Measurements from ENCODE around the gene NBAS.

NBAS gene

DNA sequence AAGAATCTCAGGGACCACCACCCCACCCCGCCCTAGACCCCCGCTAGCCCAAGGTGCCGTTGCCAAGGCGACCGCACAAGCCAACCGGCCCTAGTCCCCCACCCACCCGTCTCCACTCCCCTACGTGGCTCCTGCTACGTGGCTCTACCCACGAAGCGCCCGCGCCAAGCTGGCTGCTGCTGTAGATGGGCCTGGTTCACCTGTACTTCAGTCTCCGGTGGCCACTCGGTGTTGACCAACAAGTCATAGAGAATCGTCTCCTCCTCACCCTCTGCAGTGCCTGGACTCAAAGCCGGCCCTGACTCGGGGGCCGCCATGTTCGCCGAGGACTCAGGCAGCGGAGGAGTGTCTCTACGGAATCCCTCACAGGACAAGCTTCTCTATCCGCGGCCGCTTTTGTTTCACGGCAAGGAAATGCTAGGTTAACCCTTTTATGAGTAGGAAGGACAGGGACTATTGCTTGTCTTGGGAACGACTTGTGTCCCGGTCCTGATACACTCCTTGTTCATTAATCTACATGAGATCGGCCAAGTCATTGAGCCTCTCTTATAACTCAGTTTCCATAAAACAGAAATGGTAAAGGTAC, at the start of gene NBAS:
TSS of gene NBAS (minus strand) at position 347 of the 586 bp plus-strand sequence. CDS start at position 317, 30 bp downstream.
- peak; percentile 80 for DNase-seq (ENCODE audit: low spot score)

GRCh38 chr2:15610430-15610952, 49.4 kb upstream of the NBAS start:
- no peak for DNase-seq (ENCODE audit: low spot score)

DNA sequence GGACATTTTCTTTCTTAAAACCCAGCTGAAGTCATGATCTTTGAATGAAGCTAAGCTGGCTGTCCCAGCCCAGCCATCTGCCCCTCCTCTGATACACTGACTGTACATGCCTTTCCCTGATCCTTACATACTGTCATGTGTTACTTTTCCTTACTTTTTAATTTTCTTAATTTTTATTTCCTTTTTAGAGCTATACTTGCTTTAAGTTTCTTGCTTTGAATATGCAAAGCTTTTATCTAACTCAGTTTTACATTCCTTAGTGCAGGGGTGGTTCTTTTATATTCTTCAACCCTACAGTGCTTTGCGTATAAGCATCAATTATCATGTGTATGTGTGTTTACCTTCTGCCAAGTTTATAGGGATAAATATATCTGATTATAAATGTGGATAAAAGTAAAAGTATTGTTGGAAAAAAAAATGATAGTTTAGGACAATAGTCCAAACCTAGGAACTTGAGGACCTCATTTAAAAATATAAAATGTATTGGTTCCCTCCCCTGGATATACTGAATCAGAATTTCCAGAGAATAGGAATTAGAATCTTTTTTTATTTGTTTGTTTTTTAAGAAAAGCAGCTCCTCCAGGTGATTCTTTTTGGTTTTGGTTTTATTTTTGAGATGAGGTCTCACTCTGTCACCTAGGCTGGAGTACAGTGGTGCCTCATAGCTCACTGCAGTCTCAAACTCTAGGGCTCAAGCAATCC, 48.4 kb upstream of the NBAS start:
- no peak for DNase-seq (ENCODE audit: low spot score)

- DNase-seq (ENCODE audit: low spot score), result no peak
These were observed 47.2 kb upstream of the NBAS start for GRCh38 chr2:15608392-15608761.

DNA sequence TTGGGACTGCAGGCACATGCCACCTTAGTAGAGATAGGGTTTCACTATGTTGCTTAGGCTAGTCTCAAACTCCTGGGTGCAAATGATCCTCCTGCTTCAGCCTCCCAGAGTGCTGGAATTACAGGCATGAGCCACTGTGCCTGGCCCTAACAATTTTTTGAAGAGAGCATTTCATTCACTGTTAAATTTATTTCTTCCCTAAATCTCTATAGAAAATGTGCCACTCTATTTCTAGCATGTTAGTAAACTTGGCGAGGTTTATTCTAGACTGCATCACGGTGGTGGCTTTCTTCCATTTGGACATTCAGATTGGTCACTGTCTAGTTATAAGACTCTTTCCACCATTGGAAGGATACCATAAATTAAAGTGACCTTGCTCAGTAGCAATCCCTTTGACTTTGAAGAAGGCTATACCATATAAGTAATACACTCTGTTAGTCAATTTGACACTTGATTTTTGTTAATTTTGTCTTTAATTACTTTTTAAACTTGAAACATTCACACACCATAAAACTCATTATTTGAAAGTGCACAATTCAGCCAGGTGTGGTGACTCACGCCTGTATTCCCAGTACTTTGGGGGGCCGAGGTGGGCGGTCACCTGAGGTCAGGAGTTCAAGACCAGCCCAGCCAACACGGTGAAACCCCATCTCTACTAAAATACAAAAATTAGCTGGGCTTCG, 46.7 kb upstream of the NBAS start:
- no peak for DNase-seq (ENCODE audit: low spot score)

- no peak for DNase-seq (ENCODE audit: low spot score)
These were observed 45.6 kb upstream of the NBAS start for GRCh38 chr2:15606481-15607441.

DNA sequence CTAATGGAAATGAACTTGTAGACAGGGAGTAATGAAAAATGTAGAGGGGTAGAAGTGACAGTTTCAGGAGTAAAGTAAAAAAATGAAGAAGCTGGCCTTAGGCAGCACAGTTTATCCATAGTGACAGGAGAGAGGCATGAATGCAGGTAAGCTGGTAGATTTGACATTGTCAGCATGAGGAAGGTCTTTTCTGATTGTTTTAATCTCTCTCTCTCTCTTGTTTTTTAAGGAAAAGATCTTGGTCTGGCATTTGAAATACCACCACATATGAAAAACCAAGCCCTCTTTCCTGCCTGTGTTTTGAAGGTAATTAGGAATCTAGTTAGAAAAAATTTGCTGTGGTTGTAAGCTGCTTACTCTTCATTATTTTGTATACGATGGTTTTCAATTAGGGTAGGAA, 44.6 kb upstream of the NBAS start:
- no peak for DNase-seq (ENCODE audit: low spot score)

GRCh38 chr2:15603948-15604347, 42.8 kb upstream of the NBAS start:
- no peak for DNase-seq (ENCODE audit: low spot score)

DNA sequence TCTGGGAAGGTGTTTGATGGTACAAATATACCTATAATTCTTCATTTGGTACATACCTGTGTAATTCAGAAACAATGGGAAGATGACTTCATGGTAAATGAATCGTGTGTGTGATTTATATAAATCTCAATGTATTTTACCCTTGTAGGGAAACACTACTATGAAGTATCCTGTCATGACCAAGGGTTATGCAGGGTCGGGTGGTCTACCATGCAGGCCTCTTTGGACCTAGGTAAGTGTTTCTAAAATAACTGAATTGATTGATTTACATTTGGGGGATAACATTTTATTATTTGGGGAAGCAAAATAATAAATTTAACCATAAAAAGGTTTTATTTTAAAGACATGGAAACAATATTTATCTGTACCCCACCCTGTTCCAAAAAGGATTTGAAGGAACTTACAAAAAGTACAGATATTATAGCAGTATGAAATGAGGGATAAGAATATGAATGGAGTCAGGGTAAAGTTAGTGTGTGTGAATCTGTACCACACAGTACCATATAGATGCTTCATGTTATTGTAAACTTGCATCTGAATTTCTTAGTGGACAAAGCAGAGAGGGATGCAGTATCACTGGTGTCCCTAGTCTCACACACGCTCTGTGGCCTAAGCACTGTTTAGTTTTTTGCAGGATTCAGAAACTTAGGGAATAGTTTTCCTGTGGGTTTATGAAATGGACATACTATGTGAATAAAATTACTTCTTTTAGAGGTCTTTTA, 42.1 kb upstream of the NBAS start:
- no peak for DNase-seq (ENCODE audit: low spot score)

GRCh38 chr2:15602393-15602792, 41.3 kb upstream of the NBAS start:
- no peak for DNase-seq (ENCODE audit: low spot score)

DNA sequence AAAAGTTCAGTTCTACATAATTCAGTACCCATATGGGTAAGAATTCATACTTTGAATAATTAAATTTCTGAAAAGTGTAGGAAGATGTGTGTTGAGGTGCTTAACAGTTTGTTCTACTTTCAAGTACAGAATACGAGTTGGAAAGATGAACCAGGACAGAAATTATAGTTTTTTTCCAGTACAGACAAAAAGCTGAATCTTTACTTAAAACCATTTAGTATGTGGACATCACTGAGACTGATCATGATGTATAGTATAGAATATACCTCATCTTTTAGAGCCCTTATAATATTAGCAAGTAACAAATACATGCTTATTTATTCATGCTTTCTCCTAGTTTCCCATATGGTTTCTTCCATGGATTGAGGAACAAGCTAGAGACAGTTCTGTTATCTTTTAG, 40.5 kb upstream of the NBAS start:
- no peak for DNase-seq (ENCODE audit: low spot score)

- no peak for DNase-seq (ENCODE audit: low spot score)
These were observed 38.9 kb upstream of the NBAS start for GRCh38 chr2:15599994-15600393.

GRCh38 chr2:15596968-15597367, 35.8 kb upstream of the NBAS start:
- DNase-seq (ENCODE audit: low spot score), result no peak

DNA sequence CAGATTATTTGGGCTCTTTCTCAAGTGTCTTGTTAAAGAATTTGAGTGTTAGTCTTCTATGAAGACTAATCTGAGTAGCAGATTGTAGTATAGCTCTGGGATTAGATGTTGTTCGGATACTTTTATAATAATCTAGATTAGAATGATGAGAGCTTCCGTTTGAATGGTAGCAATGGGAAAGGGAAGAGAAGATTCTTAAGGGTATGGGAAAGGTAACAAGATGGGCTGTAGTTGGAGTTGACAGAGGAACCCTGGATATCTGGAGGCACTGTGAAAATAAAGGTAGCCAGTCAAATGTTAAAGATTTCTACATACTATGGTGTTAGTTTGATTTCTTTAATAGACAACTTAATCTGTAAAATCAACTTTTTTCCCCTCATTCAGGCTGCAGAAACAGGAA, 35.2 kb upstream of the NBAS start:
- no peak for DNase-seq (ENCODE audit: low spot score)

DNA sequence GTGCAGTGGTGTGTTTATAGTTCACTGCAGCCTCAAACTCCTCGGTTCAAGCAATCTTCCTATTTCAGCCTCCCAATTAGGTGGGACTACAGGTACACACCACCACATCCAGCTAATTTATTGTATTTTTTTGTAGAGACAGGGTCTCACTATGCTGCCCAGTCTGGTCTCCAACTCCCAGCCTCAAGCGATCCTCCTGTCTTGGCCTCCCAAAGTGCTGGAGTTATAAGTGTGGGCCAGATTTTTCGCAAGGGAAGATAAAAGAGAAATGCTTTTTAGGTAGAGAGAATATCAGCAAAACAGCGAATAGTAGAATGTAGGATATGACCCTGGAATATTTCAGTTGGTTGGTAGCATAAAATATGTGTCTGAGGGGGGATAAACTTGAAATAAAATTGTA, 34.8 kb upstream of the NBAS start:
- DNase-seq (ENCODE audit: low spot score), result no peak

DNA sequence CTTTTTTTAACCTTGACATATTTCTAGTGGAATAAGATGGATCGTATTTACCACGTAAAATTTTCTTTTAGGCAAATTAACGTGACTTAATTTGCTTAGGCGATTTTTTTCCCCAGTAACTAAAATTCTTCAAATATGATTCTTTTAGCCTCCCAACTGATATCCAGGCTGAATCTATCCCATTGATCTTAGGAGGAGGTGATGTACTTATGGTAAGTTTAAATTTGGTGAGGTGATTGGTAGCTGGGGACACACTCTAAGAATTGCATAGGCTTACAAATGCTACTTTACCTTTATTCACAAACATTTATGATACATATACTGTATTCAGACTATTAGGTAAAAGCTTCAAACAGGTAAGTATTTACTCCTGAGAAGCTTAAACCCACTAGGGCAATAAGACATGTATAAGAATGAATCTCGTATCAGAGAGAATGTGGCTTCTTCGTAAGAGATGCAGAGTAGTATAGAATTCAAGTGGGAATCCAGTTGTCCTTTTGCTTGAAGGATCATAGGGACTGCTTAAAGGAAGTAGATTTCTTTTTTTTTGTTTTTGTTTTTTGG, 34.3 kb upstream of the NBAS start:
- no peak for DNase-seq (ENCODE audit: low spot score)

DNA sequence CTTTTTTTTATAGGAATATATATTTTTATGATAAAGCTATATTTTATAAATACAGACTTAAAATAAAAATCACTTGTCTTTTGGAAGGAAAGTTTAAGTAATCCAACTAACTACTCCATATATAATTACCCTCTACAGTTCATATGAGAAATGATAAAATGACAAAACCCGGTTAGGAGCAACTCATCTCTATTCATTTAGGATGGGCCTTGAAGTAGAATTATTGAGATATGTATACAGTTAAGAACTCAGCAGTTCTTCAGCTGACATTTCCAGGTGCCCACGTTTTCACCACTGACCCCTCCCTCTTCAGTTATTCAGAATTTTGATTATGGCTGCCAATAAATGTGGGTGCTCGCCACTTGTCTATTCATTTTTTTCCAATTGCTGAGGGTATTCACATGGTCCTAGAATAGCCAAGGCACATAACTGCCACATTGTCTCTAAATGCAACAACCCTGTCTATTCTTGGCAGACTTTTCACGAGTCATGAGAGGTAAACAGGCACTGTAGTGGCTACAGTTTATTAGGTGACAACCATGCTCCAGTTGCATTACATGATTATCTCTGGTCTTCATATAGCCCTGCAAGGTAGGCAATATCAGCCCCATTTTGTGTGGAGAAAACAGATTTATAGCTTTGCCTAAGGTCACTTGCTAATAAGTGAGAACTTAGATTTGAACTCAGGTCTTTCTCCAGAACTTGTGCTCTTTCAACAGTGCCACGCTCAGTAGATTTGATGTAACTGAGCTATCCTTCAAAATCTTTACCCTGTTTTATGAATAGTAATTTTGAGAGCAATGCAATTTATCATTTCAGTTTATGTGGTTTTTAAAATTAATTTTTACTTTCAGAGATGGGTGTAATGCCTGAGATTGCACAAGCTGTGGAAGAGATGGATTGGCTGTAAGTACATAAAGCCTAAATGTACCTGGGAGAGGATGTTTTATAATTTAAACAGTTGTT, 33.4 kb upstream of the NBAS start:
- DNase-seq (ENCODE audit: low spot score), result no peak

GRCh38 chr2:15593327-15593705, 32.2 kb upstream of the NBAS start:
- DNase-seq (ENCODE audit: low spot score), result no peak

- peak; percentile 85 for DNase-seq (ENCODE audit: low spot score)
These were observed 30.7 kb upstream of the NBAS start, which contains the start of gene DDX1 for GRCh38 chr2:15591692-15592463. DDX1 (plus strand) TSS chr2:15591868; CDS start chr2:15591934, 66 bp downstream.

Measured in LoVo (cell line).